AG10803 (cell line): Measurements from ENCODE around the gene SETSIP.
"Not testable (repeated sequence)": the region's sequence is repeated elsewhere in the genome, so short reads cannot be mapped to it uniquely, and the experiment has no call there.

Experiments used
- DNase-seq: peaks from one replicate; pipeline ENCODE4 v3.0.0; 2010; ENCODE audit warnings: low read depth
- H3K4me3 ChIP-seq: 2 replicates; pipeline ENCODE4 v1.5.1; 2011; ENCODE audit warnings: mild to moderate bottlenecking, low read length, control low read depth
- CTCF ChIP-seq: conservative IDR thresholded peaks from 2 replicates; pipeline ENCODE4 v1.5.1; 2011; ENCODE audit warnings: mild to moderate bottlenecking, low read length, control low read depth, inconsistent platforms

The SETSIP gene

GRCh38 chr1:92081031-92081430 lies 5.8 kb upstream of the SETSIP start:
- peak overlapping the region; percentile 89 for H3K4me3 ChIP-seq
- no peak for DNase-seq
- no peak for TF ChIP-seq CTCF

DNA sequence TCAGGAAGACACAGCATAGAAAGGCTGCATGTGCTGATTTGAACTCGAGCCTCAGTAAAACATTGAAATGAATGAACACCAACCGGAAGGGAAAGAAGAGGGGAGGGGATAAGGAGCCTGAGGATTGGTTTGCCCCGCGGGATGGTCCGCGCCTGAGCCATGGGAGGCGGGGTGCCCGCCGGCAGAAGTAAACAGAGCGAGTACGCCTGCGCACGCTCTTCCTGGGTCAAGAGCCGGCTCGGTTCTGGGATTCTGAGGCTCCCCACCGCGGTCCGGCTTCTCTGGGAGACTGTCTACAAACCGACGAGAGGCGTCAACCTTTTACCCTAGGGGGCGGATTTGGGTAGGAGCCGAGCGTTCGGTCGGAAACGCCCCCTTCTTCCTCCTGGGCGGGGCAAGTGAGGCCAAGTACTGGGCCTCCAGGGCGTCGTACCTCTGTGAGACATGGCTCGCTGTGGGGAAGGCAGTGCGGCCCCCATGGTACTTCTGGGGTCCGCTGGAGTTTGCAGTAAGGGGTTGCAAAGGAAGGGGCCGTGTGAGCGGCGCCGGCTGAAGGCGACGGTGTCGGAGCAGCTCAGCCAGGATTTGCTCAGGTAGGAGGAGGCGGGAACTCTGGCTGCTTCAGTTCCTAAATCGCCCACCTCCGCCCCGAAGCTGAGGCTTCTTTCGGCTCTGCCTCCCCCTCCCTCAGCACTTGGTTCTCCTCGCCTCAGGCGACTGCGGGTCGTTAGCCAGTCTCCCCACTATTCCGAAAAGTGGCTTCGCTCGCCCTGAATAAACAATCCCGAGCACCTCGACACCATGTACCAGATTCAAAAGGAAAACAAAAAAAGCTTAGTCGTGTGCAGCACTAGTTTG lies 5.1 kb upstream of the SETSIP start, which contains the start of gene BTBD8:
Gene BTBD8, plus strand, starts transcription at position 218 of the 858 bp plus-strand sequence. Its CDS starts 227 bp downstream, at position 445.
- H3K4me3 ChIP-seq: peak within 1 kb of the TSS; percentile 89
- no peak for TF ChIP-seq CTCF
- DNase-seq: peak; percentile 77

DNA sequence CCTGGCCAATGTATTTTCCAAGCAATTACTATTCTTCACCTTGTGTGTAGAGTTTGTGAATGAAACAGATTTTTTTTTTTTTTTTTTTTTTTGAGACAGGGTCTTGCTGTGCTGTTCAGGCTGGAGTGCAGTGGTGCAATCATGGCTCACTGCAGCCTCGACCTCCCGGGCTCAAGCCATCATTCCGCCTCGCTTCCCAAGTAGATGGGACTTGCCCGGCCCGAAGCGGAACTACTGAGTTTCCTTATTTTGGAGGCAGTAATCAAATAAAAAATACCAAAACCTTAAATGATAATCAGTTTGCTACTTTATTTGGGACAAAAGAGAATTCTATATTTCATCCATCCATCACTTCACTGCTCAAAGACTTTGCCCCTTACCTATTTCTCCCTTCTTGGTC lies 4.2 kb upstream of the SETSIP start:
- peak overlapping the region; percentile 89 for H3K4me3 ChIP-seq
- DNase-seq: no peak
- TF ChIP-seq CTCF: no peak

DNA sequence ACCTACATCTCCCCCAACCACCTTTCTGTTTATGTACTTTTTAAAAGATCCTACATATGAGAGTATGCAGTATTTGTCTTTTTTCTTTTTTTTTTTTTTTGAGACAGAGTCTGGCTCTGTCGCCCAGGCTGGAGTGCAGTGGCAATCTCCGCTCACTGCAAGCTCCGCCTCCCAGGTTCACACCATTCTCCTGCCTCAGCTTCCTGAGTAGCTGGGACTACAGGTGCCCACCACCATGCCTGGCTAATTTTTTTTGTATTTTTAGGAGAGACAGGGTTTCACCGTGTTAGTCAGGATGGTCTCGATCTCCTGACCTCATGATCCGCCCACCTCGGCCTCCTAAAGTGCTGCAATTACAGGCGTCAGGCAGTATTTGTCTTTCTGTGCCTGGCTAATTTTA lies 2.9 kb upstream of the SETSIP start:
- DNase-seq: not testable (repeated sequence)

DNA sequence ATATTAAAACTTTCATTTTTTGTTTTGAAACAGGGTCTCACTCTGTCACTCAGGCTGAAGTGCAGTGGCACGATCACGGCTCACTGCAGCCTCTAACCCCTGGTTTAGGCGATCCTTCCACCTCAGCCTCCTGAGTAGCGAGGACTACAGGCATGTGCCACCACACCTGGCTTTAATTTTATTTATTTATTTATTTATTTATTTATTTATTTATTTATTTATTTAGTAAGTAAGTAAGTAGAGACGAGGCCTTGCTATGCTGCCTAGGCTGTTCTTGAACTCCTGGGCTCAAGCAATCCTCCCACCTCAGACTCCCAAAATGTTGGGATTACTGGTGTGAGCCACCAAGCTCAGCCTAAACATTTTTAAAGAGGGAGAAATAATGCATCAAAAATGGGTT lies 1.2 kb upstream of the SETSIP start:
- DNase-seq: no peak
- H3K4me3 ChIP-seq: no peak overlapping the region
- TF ChIP-seq CTCF: no peak

More for the DNA sequence above, 2.9 kb upstream of the SETSIP start:
- not testable (repeated sequence) for H3K4me3 ChIP-seq

DNA sequence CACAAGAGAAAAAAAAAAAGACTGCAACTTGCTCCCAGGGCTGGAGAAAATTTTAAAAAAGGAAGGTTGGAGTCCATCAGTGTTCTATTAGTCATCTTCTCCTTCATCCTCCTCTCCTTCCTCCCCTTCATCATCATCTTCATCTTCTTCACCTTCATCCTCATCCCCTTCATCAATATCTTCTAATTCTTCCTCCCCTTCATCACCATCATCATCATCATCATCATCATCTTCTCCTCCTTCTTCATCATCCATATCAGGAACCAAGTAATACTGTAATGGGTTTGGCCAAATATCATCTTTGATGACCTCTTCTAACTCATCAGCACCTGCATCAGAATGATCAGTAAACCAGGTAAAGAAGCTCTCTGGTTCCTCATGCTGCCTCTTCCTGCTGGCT lies 765 bp downstream of the SETSIP start:
- not testable (repeated sequence) for DNase-seq, H3K4me3 ChIP-seq

GRCh38 chr1:92070892-92071291 lies 4.3 kb downstream of the SETSIP start:
- DNase-seq: no peak
- TF ChIP-seq CTCF: no peak
- H3K4me3 ChIP-seq: no peak overlapping the region

GRCh38 chr1:92066321-92066720 lies 8.9 kb downstream of the SETSIP start:
- H3K4me3 ChIP-seq: no peak overlapping the region
- no peak for TF ChIP-seq CTCF
- DNase-seq: no peak
